ENCODE results near the gene INHBA. TPM values are rescaled to one million over a fixed set of nuclear protein-coding genes. Genes with fewer than 3 reads are reported as not detected.

INHBA gene
- total RNA-seq, 2 donors from 2014 or later: 0.52 TPM; not detected in 1

GRCh38 chr7:41738336-41738735 is 35.4 kb upstream of the INHBA start:
- intact Hi-C loops (cut with DNase I): no loop called here
- Histone ChIP-seq H3K36me3 (replicated peaks in 1 of 2; ENCODE audit: insufficient read depth in 1 of 2, low read depth in 2 of 2) (no peaks in the 10 kb centered on the region), H3K27ac (no peak overlapping the region), H3K27me3 (no peaks in the 10 kb centered on the region), H3K4me1 (no peaks in the 10 kb centered on the region), H3K9me3 (peaks cover 0 to 11% (median 0%) of the 10 kb centered on the region in 3 donors), H3K4me3 (no peak overlapping the region)
- no peak for ATAC-seq
- DNase-seq: no peak
- WGBS, 2 donors: 47 to 49% methylated on average over 4 of the region's 4 CpGs
- TF ChIP-seq CTCF (IDR thresholded peaks at IDR 0.05) (no peak), POLR2A (IDR thresholded peaks at IDR 0.05) (no peak)

- DNase-seq: no peak
- H3K27ac ChIP-seq: no peak overlapping the region
- no peaks in the 10 kb centered on the region for H3K27me3 ChIP-seq
- no peaks in the 10 kb centered on the region for H3K36me3 ChIP-seq (replicated peaks in 1 of 2; ENCODE audit: insufficient read depth in 1 of 2, low read depth in 2 of 2)
- no peak for ATAC-seq
- intact Hi-C loops (cut with DNase I): no loop called here
- H3K9me3 ChIP-seq: no peaks in the 10 kb centered on the region
- 60 to 76% methylated on average over 3 of the region's 3 CpGs for WGBS, 2 donors
- no peak overlapping the region for H3K4me3 ChIP-seq
- no peak for TF ChIP-seq CTCF (IDR thresholded peaks at IDR 0.05)
- TF ChIP-seq POLR2A (IDR thresholded peaks at IDR 0.05): no peak
- H3K4me1 ChIP-seq: no peaks in the 10 kb centered on the region
These were observed 32.3 kb upstream of the INHBA start for GRCh38 chr7:41735206-41735605.

- intact Hi-C loops (cut with DNase I): no loop called here
- TF ChIP-seq POLR2A (IDR thresholded peaks at IDR 0.05) (no peak), CTCF (IDR thresholded peaks at IDR 0.05) (no peak)
- 50 to 65% methylated on average over 7 of the region's 7 CpGs for WGBS, 2 donors
- no peak overlapping the region for H3K4me3 ChIP-seq
- no peaks in the 10 kb centered on the region for H3K36me3 ChIP-seq (replicated peaks in 1 of 2; ENCODE audit: insufficient read depth in 1 of 2, low read depth in 2 of 2)
- no peaks in the 10 kb centered on the region for H3K9me3 ChIP-seq
- peak in 1 of 4 donors; percentile 6 for DNase-seq
- no peak overlapping the region for H3K27ac ChIP-seq
- no peak for ATAC-seq
- no peaks in the 10 kb centered on the region for H3K27me3 ChIP-seq
- no peaks in the 10 kb centered on the region for H3K4me1 ChIP-seq
These were observed 30.0 kb upstream of the INHBA start for GRCh38 chr7:41732843-41733306.

- Histone ChIP-seq H3K27ac (no peak overlapping the region), H3K9me3 (no peaks in the 10 kb centered on the region), H3K27me3 (no peaks in the 10 kb centered on the region), H3K4me3 (no peak overlapping the region), H3K36me3 (replicated peaks in 1 of 2; ENCODE audit: insufficient read depth in 1 of 2, low read depth in 2 of 2) (no peaks in the 10 kb centered on the region), H3K4me1 (no peaks in the 10 kb centered on the region)
- TF ChIP-seq CTCF (IDR thresholded peaks at IDR 0.05): no peak
- TF ChIP-seq POLR2A (IDR thresholded peaks at IDR 0.05): no peak
- ATAC-seq (no peak), DNase-seq (no peak)
- intact Hi-C loops (cut with DNase I): no loop called here
- WGBS, 2 donors: 20 to 23% methylated on average over 3 of the region's 3 CpGs
These were observed 29.5 kb upstream of the INHBA start for GRCh38 chr7:41732436-41732785.
